ENCODE data around the gene GLB1L3.

DNA sequence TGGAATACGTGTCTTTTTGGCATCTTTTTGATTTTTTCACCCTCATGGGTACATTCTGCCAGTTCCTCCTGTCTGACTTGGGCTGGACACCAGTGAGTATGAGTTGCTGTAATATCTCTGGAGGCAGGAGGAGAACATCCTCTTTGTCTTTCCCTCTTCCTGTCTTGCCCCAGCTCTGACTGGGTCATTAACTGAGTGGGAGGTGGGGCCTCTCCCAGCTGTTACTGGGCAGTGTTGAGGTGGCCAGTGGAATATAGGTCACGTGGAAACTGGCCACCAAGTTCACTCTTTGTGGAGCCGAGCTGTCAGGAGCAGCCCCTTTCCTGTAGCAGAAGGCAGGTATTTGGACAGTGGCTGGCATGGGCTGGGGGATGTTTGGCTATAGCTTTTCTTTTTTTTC is 57.8 kb downstream of the GLB1L3 start:
- TF ChIP-seq, protein P1, sequence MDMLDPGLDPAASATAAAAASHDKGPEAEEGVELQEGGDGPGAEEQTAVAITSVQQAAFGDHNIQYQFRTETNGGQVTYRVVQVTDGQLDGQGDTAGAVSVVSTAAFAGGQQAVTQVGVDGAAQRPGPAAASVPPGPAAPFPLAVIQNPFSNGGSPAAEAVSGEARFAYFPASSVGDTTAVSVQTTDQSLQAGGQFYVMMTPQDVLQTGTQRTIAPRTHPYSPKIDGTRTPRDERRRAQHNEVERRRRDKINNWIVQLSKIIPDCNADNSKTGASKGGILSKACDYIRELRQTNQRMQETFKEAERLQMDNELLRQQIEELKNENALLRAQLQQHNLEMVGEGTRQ (IDR thresholded peaks at IDR 0.05; ENCODE audit: low read depth, low read length) = no peak
- no peak for TF ChIP-seq CTCF (conservative IDR thresholded peaks at IDR 0.05; ENCODE audit: low read depth, low read length)
- no peak for TF ChIP-seq MXI1 (IDR thresholded peaks at IDR 0.05; ENCODE audit: borderline replicate concordance, low read depth, low read length)
- no peak for TF ChIP-seq POLR2A (IDR thresholded peaks at IDR 0.05; ENCODE audit: low read depth, low read length)
- no peak for TF ChIP-seq CHD1 (IDR thresholded peaks at IDR 0.05; ENCODE audit: low read depth, low read length)
- TF ChIP-seq MAZ (IDR thresholded peaks at IDR 0.05; ENCODE audit: borderline replicate concordance, low read depth, low read length) = no peak
- TF ChIP-seq RFX5 (IDR thresholded peaks at IDR 0.05; ENCODE audit: low read depth, low read length) = no peak
- no peak for TF ChIP-seq SMC3 (IDR thresholded peaks at IDR 0.05; ENCODE audit: low read depth, low read length)
- TF ChIP-seq MAFK (IDR thresholded peaks at IDR 0.05; ENCODE audit: low read depth, low read length) = no peak
- TF ChIP-seq RAD21 (IDR thresholded peaks at IDR 0.05; ENCODE audit: low read length) = no peak
- TF ChIP-seq, protein P2, sequence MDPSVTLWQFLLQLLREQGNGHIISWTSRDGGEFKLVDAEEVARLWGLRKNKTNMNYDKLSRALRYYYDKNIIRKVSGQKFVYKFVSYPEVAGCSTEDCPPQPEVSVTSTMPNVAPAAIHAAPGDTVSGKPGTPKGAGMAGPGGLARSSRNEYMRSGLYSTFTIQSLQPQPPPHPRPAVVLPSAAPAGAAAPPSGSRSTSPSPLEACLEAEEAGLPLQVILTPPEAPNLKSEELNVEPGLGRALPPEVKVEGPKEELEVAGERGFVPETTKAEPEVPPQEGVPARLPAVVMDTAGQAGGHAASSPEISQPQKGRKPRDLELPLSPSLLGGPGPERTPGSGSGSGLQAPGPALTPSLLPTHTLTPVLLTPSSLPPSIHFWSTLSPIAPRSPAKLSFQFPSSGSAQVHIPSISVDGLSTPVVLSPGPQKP (IDR thresholded peaks at IDR 0.05; ENCODE audit: borderline replicate concordance, low read depth, low read length) = no peak
- no peak for TF ChIP-seq FOS (IDR thresholded peaks at IDR 0.05; ENCODE audit: low read depth, low read length)
- TF ChIP-seq CEBPB (IDR thresholded peaks at IDR 0.05; ENCODE audit: low read depth, low read length) = no peak
- TF ChIP-seq RCOR1 (IDR thresholded peaks at IDR 0.05; ENCODE audit: insufficient replicate concordance, low read length) = no peak

All from IMR-90 (cell line).